GM19238 (cell line): ENCODE data around the gene DNAJC17.

ENCODE experiments used
- DNase-seq: peaks from one replicate; pipeline ENCODE4 v3.0.0; 2011; ENCODE audit warnings: low spot score; ENCODE audit not compliant: insufficient read length

DNAJC17 gene

GRCh38 chr15:40743485-40743901 lies 63.8 kb downstream of the DNAJC17 start:
- no peak for DNase-seq

- DNase-seq = no peak
Observed at GRCh38 chr15:40739854-40740253, 67.4 kb downstream of the DNAJC17 start.

DNA sequence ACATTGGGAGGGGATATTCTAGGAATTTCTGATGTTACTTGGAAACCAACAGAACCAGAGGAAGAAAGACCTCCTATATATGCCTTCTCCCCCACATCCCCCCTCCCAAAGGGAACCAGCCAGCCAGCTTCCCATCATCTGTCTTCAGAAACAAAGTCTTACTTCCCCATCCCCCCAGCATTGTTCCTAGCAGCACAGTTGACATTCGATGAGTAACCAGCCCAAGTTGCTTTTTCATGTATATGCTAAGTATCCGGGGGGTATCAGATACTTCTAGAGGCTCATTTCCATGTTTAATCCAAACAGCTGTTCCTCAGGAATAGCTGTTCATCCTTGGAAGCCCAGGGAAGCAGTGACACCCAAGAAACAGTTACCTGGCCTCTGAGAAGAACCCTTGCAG lies 68.2 kb downstream of the DNAJC17 start:
- DNase-seq = no peak

GRCh38 chr15:40737048-40737447 lies 70.2 kb downstream of the DNAJC17 start:
- no peak for DNase-seq

DNA sequence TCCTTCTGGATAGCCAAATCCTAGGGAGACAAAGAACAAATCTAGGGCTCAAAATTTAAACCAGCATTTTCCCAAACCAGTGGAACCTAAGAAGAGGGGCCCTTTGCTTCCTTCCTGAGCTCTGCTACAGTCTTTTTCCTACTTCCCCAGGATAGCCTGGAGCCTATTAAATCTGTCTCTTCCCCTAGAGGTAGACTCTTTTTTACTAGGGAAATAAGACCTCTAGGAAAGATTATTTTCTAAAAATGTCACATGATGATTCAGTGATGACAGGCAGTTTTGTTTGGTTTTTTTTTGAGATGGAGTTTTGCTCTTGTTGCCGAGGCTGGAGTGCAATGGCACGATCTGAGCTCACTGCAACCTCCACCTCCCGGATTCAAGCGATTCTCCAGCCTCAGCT lies 70.7 kb downstream of the DNAJC17 start:
- no peak for DNase-seq

- no peak for DNase-seq
Observed at GRCh38 chr15:40731034-40731433, 76.2 kb downstream of the DNAJC17 start.

- no peak for DNase-seq
Observed at GRCh38 chr15:40723919-40724318, 83.4 kb downstream of the DNAJC17 start.

- no peak for DNase-seq
Observed at GRCh38 chr15:40722934-40723333, 84.3 kb downstream of the DNAJC17 start.

GRCh38 chr15:40722354-40722753 lies 84.9 kb downstream of the DNAJC17 start:
- DNase-seq = no peak

DNA sequence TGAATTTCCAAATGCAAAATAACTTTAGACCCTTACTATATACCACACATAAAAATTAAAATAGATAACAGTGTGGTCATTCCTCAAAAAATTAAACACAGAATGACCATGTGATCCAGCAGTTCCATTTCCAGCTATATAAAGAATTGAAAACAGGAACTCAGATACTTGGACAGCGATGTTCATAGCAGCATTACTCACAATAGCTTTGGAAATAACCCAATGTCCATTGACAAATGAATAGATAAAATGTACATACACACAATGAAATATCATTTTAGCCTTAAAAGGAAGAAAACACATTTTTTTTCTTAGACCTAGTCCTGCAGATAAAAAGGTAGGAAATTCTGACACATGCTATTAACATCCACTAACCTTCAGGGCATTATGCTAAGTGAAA lies 85.6 kb downstream of the DNAJC17 start:
- DNase-seq = no peak

GRCh38 chr15:40716165-40716564 lies 91.1 kb downstream of the DNAJC17 start:
- DNase-seq = no peak
